DOHH2 (cell line): ENCODE measurements around the gene CCDC74B.

Experiments used
- CTCF ChIP-seq: fragments of 200-600 bp; sonication (generic); IDR thresholded peaks from one replicate; pipeline ENCODE4 v1.5.1; 2014; ENCODE audit warnings: antibody characterized with exemption, mild to moderate bottlenecking, low read depth, low read length; ENCODE audit not compliant: poor library complexity, severe bottlenecking
- EZH2phosphoT487 ChIP-seq: fragments of 200-600 bp; sonication (generic); IDR thresholded peaks from 2 replicates; pipeline ENCODE4 v1.6.1; 2017; ENCODE audit warnings: borderline replicate concordance, mild to moderate bottlenecking, antibody characterized with exemption, low read length, moderate library complexity, mixed read lengths

- TF ChIP-seq CTCF (no peak), EZH2phosphoT487 (no peak)
Measured at GRCh38 chr2:130154773-130155765, 10.2 kb upstream of the CCDC74B start.
